Ascending aorta (tissue), 2 donors: ENCODE data around the gene GPR107. TPM values are rescaled to one million over a fixed set of nuclear protein-coding genes. Genes with fewer than 3 reads are reported as not detected.

Source experiments
- DNase-seq, 2 donors: peaks; one replicate each; pipeline ENCODE4 v3.0.0-alpha.2; 2019; ENCODE audit warnings: low spot score in 2 of 2
- H3K27ac ChIP-seq, 2 donors: fragments of 200-600 bp; sonication (generic); one replicate each; pipeline ENCODE4 v1.5.1; 2016 to 2017; ENCODE audit warnings: mild to moderate bottlenecking in 1 of 2
- H3K27me3 ChIP-seq: fragments of 200-600 bp; sonication (generic); one replicate; pipeline ENCODE4 v1.5.1; 2017
- H3K36me3 ChIP-seq, 2 donors: fragments of 200-600 bp; sonication (generic); one replicate each; pipeline ENCODE4 v1.5.1; 2016
- H3K4me1 ChIP-seq, 2 donors: fragments of 200-600 bp; sonication (generic); one replicate each; pipeline ENCODE4 v1.5.1; 2016 to 2017; ENCODE audit warnings: mild to moderate bottlenecking in 1 of 2
- H3K4me3 ChIP-seq, 2 donors: fragments of 200-600 bp; sonication (generic); one replicate each; pipeline ENCODE4 v1.5.1; 2016 to 2017; ENCODE audit warnings: mild to moderate bottlenecking in 1 of 2
- H3K9me3 ChIP-seq, 2 donors: fragments of 200-600 bp; sonication (generic); one replicate each; pipeline ENCODE4 v1.5.1; 2016
- intact Hi-C: fragments of 100-400 bp; cut with DNase I; formaldehyde crosslinking; loops from one replicate; pipeline ENCODE4 v1.15.1; 2023
- total RNA-seq: library from RNA; depleted of rRNA; stranded (reverse); fragments of >200 nt; gene quantifications from one replicate; pipeline ENCODE4 v1.1.0, GENCODE V29; 2016
- TF ChIP-seq, protein P1 (sequence below), 3 experiments: fragments of 200-600 bp in 2 of 3; fragments of 450-650 bp in 1 of 3; sonication (generic) in 2 of 3; IDR thresholded peaks; one replicate each; pipeline ENCODE4 v1.5.1; 2016 to 2019; ENCODE audit warnings: antibody characterized with exemption in 3 of 3, mild to moderate bottlenecking in 1 of 3, moderate library complexity in 1 of 3

Gene GPR107
- total RNA-seq, 1 donor from 2014 or later, result 37.4 TPM

GRCh38 chr9:130159915-130160670 lies 106.4 kb downstream of the GPR107 start:
- Histone ChIP-seq H3K36me3 (no peaks in the 10 kb centered on the region), H3K4me3 (no peak overlapping the region), H3K27me3 (no peaks in the 10 kb centered on the region), H3K4me1 (no peaks in the 10 kb centered on the region), H3K9me3 (no peaks in the 10 kb centered on the region), H3K27ac (no peak overlapping the region)
- DNase-seq, result no peak
- TF ChIP-seq, protein P1, sequence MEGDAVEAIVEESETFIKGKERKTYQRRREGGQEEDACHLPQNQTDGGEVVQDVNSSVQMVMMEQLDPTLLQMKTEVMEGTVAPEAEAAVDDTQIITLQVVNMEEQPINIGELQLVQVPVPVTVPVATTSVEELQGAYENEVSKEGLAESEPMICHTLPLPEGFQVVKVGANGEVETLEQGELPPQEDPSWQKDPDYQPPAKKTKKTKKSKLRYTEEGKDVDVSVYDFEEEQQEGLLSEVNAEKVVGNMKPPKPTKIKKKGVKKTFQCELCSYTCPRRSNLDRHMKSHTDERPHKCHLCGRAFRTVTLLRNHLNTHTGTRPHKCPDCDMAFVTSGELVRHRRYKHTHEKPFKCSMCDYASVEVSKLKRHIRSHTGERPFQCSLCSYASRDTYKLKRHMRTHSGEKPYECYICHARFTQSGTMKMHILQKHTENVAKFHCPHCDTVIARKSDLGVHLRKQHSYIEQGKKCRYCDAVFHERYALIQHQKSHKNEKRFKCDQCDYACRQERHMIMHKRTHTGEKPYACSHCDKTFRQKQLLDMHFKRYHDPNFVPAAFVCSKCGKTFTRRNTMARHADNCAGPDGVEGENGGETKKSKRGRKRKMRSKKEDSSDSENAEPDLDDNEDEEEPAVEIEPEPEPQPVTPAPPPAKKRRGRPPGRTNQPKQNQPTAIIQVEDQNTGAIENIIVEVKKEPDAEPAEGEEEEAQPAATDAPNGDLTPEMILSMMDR (IDR thresholded peaks at IDR 0.05), result no peak
- intact Hi-C loops, result loop anchor here (5.0 kb wide), 1 partner anchor 53 kb away; no protein-coding TSS in a partner anchor

GRCh38 chr9:130160862-130161470 lies 107.3 kb downstream of the GPR107 start:
- no peak overlapping the region for H3K27ac ChIP-seq
- H3K4me3 ChIP-seq, result no peak overlapping the region
- TF ChIP-seq, protein P1 (IDR thresholded peaks at IDR 0.05), result no peak
- H3K27me3 ChIP-seq, result no peaks in the 10 kb centered on the region
- no peaks in the 10 kb centered on the region for H3K9me3 ChIP-seq
- H3K4me1 ChIP-seq, result no peaks in the 10 kb centered on the region
- no peaks in the 10 kb centered on the region for H3K36me3 ChIP-seq
- no peak for DNase-seq
- intact Hi-C loops, result no loop called here

DNA sequence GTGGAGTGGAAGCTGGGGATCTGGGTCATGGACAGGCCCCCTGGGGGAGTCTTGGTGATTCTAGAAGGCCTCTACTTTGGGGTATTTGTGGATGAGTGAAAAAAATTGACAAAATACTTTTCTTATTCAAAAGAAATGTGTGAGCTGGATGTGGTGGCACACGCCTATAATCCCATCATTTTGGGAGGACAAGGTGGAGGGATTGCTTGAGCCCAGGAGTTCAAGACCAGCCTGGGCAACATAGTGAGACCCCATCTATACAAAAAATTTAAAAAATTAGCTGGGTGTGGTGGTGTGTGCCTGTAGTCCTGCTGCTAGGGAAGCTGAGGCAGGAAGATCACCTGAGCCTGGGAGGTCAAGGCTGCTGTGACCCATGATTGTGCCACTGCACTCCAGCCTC lies 111.9 kb downstream of the GPR107 start:
- Histone ChIP-seq H3K36me3 (no peaks in the 10 kb centered on the region), H3K27ac (no peak overlapping the region), H3K9me3 (no peaks in the 10 kb centered on the region), H3K4me3 (no peak overlapping the region), H3K4me1 (no peaks in the 10 kb centered on the region), H3K27me3 (no peaks in the 10 kb centered on the region)
- TF ChIP-seq, protein P1 (IDR thresholded peaks at IDR 0.05), result no peak
- intact Hi-C loops, result no loop called here
- no peak for DNase-seq

DNA sequence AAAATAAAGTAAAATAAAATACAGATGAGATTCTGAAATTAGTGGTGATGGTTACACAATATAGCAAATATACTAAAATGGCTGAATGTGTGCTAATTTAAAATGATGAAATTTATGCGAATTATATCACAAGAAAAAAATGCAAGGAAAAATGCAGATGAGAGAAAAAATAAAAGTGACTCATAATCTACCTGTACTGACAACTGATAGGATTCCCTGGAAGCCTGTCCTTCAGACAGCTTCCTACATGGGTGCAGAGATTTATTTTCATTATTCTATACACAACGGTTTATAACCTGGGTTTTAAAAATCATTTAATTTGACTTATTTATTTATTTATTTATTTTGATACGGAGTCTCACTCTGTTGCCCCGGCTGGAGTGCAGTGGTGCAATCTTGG lies 112.7 kb downstream of the GPR107 start:
- no peak overlapping the region for H3K4me3 ChIP-seq
- no peaks in the 10 kb centered on the region for H3K36me3 ChIP-seq
- TF ChIP-seq, protein P1 (IDR thresholded peaks at IDR 0.05), result no peak
- intact Hi-C loops, result no loop called here
- no peaks in the 10 kb centered on the region for H3K9me3 ChIP-seq
- no peaks in the 10 kb centered on the region for H3K4me1 ChIP-seq
- no peak for DNase-seq
- no peaks in the 10 kb centered on the region for H3K27me3 ChIP-seq
- no peak overlapping the region for H3K27ac ChIP-seq

DNA sequence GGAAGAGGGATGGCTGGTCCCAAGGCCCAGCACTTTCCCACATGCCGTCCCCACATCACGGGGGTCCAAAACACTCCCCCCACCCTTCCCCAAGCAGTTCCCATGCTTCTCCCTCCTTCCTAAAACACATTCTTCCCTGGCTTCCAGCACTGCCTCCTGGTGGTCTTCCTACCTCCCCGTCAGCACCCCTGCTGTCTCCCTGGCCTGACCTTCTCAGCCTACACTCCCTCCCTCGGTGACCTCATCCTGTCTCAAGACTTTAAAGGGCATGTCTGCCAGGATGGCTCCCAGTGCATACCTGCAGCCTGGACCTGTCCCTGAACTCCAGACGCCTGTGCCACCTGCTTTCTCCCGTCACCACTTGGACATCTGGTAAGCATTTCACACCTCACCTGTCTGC lies 114.2 kb downstream of the GPR107 start:
- intact Hi-C loops, result no loop called here
- Histone ChIP-seq H3K4me3 (no peak overlapping the region), H3K27me3 (no peaks in the 10 kb centered on the region), H3K36me3 (no peaks in the 10 kb centered on the region), H3K4me1 (peaks cover 0 to 3% of the 10 kb centered on the region in 2 donors), H3K27ac (no peak overlapping the region), H3K9me3 (no peaks in the 10 kb centered on the region)
- no peak for DNase-seq
- TF ChIP-seq, protein P1 (IDR thresholded peaks at IDR 0.05), result no peak
